Measurements from ENCODE around the gene ANAPC2.

The ANAPC2 gene

GRCh38 chr9:137160716-137161557, 27.4 kb downstream of the ANAPC2 start:
- peaks cover 19% of the 10 kb centered on the region for H3K4me1 Mint-ChIP-seq (ENCODE audit: low read depth)
- H3K4me3 Mint-ChIP-seq: no peak overlapping the region
- H3K27ac Mint-ChIP-seq: no peak overlapping the region
- H3K36me3 Mint-ChIP-seq: no peaks in the 10 kb centered on the region
- H3K9me3 Mint-ChIP-seq (ENCODE audit: low read depth): no peaks in the 10 kb centered on the region
- H3K27me3 Mint-ChIP-seq: peaks cover 20% of the 10 kb centered on the region

GRCh38 chr9:137160054-137160425, 28.3 kb downstream of the ANAPC2 start:
- Mint-ChIP-seq H3K27me3 (peaks cover 20% of the 10 kb centered on the region), H3K36me3 (no peaks in the 10 kb centered on the region), H3K9me3 (ENCODE audit: low read depth) (no peaks in the 10 kb centered on the region), H3K4me3 (no peak overlapping the region), H3K27ac (no peak overlapping the region), H3K4me1 (ENCODE audit: low read depth) (peaks cover 19% of the 10 kb centered on the region)

DNA sequence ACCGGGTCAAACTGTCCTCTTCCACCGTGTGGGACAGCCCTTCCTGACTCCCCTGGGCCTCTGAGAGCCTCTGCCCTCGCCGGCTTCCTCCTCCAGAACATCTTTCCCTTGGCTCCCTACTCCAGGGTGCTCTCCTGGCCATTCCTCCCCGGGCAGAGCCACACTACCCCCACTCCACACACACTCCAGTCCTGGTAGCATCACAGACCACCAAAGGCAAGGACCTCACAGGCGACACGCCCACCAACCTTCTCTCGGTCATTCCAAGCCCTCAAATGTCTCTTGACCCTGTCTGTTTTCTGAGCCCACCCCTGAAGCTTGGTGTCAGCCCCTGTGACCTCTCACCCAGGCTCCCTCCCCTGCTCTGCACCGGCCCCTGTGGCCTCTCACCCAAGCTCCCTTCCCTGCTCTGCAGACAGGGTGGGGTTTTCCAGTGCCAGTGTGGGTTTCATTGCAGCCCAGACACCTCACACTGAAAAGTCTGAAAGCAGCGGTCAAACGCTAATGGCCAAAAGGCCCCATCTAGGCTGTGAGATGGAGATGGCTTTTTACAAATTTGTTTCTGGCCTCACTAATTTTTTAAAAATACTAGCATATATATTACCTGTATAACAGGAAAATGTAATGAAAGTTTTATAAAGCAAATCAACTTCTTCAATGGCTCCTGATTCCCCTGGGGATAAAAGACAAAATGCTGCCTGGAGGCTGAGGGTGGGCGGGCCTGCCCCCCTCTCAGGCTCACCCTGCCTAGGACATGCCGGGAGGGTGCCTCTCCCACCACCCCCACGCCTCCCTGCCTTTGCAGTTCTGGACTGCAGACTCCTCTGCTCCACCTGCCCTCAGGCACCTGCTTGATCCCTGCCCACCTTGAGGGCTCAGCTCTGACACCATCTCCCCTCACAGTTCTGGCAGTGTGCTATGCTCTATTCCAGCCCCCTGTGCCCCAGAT, 29.0 kb downstream of the ANAPC2 start:
- Mint-ChIP-seq H3K36me3 (no peaks in the 10 kb centered on the region), H3K9me3 (ENCODE audit: low read depth) (no peaks in the 10 kb centered on the region), H3K4me3 (no peak overlapping the region), H3K4me1 (ENCODE audit: low read depth) (peaks cover 19% of the 10 kb centered on the region), H3K27ac (no peak overlapping the region), H3K27me3 (peaks cover 22% of the 10 kb centered on the region)

DNA sequence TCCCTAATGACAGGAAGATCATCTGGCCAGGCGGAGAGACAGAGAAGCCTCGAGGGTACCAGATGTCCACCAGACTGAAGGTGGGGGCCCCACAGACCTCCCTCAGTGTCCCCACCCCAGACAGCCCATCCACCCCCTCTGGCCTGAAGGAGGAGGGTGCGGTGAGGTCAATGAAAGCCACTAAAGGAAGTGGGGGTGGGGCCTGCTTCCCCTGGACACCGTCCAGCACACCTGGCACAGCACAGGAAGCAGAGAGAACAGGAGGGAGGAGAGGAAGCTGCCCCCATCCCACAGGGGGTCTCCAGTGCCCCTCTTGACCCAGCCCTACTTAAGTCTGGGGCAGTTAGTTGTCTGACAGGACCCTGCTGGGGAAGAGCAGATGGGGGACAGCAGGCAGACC, 29.7 kb downstream of the ANAPC2 start:
- H3K4me1 Mint-ChIP-seq (ENCODE audit: low read depth): peaks cover 19% of the 10 kb centered on the region
- H3K27me3 Mint-ChIP-seq: peaks cover 21% of the 10 kb centered on the region

DNA sequence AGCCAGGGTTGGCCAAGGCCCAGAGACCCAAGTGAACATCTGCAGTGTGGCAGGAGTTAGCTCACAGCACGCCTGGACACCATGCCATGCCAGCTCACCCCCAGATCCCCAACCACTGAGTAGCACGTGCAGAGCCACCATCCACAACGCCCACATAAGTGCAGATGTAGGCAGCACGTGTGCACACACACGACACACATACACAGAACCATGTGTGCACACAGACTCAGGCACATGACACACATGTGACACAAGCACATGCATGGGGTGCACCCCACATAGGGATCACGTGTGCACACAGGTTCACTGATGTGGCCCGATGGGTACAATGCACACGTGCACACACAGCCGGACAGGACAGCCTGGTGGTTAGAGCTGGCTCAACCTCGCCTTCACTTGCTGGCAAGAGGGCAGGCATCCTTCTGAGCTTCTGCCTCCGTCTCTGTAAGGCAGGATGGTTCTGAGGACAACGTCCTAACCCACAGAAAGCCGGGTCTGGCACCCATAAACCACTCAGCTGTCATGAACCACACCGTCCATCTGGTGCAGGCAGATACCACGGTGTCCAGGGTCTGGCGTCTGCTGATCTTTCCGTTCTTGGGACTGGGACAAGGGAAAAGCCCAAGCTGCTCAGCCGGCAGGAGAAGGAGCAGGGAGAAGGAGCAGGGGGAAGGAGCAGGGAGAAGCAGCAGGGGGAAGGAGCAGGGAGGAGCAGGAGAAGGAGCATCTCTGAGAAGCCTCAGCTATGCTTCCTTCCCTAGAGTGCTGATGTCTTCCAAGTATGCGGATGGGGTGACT, 30.5 kb downstream of the ANAPC2 start:
- Mint-ChIP-seq H3K27me3 (peaks cover 18% of the 10 kb centered on the region), H3K4me1 (ENCODE audit: low read depth) (peaks cover 19% of the 10 kb centered on the region), H3K4me3 (no peak overlapping the region), H3K9me3 (ENCODE audit: low read depth) (no peaks in the 10 kb centered on the region), H3K36me3 (no peaks in the 10 kb centered on the region), H3K27ac (no peak overlapping the region)

More for the DNA sequence above, 29.7 kb downstream of the ANAPC2 start:
- Mint-ChIP-seq H3K4me3 (no peak overlapping the region), H3K36me3 (no peaks in the 10 kb centered on the region), H3K27ac (no peak overlapping the region), H3K9me3 (ENCODE audit: low read depth) (no peaks in the 10 kb centered on the region)

- Mint-ChIP-seq H3K4me1 (ENCODE audit: low read depth) (peaks cover 19% of the 10 kb centered on the region), H3K27ac (no peak overlapping the region), H3K9me3 (ENCODE audit: low read depth) (no peaks in the 10 kb centered on the region), H3K36me3 (no peaks in the 10 kb centered on the region), H3K27me3 (peaks cover 18% of the 10 kb centered on the region), H3K4me3 (peak overlapping the region; percentile 53)
These were observed 31.6 kb downstream of the ANAPC2 start for GRCh38 chr9:137156567-137157375.

DNA sequence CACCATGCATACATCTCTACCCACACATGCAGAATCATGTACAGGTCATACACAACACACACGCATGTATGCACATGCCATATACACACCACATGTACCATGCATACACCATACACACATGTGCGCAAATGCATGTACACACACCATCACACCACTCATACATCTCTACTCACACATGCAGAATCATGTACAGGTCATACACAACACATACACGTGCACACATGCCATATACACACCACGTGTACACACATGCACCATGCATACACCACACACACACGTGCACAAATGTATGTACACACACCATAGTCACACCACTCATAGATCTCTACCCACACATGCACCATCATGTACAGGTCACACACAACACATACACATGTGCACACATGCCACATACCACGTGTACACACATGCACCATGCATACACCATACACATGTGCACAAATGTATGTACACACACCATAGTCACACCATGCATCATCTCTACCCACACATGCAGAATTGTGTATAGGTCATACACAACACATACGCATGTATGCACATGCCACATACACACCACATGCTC, 35.4 kb downstream of the ANAPC2 start:
- peaks cover 11% of the 10 kb centered on the region for H3K4me1 Mint-ChIP-seq (ENCODE audit: low read depth)

DNA sequence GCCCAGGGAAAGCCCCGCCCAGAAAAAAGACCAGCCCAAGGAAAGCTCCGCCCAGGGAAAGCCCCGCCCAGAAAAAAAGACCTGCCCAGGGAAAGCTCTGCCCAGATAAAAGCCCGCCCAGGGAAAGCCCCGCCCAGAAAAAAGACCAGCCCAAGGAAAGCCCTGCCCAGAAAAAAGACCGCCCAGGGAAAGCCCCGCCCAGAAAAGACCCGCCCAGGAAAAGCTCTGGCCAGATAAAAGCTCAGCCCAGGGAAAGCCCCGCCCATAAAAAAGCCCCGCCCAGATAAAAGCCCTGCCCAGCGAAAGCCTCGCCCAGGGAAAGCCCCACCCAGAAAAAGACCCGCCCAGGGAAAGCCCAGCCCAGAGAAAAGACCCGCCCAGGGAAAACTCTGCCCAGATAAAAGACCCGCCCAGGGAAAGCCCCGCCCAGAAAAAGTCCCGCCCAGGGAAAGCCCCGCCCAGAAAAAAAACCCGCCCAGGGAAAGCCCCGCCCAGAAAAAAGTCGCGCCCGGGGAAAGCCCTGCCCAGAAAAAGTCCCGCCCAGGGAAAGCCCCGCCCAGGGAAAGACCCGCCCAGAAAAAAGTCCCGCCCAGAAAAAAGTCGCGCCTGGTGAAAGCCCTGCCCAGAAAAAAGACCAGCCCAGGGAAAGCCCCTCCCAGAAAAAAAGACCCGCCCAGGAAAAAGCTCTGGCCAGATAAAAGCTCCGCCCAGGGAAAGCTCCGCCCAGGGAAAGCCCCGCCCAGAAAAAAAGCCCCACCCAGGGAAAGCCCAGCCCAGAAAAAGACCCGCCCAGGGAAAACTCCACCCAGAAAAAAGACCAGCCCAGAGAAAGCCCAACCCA, 37.5 kb downstream of the ANAPC2 start:
- peaks cover 10% of the 10 kb centered on the region for H3K27me3 Mint-ChIP-seq
- no peaks in the 10 kb centered on the region for H3K36me3 Mint-ChIP-seq
- H3K4me3 Mint-ChIP-seq: no peak overlapping the region
- no peaks in the 10 kb centered on the region for H3K9me3 Mint-ChIP-seq (ENCODE audit: low read depth)
- H3K4me1 Mint-ChIP-seq (ENCODE audit: low read depth): peaks cover 4% of the 10 kb centered on the region
- peak overlapping the region; percentile 77 for H3K27ac Mint-ChIP-seq

More for the DNA sequence above, 35.4 kb downstream of the ANAPC2 start:
- H3K27ac Mint-ChIP-seq: no peak overlapping the region
- no peak overlapping the region for H3K4me3 Mint-ChIP-seq
- H3K27me3 Mint-ChIP-seq: peaks cover 6% of the 10 kb centered on the region
- no peaks in the 10 kb centered on the region for H3K9me3 Mint-ChIP-seq (ENCODE audit: low read depth)
- no peaks in the 10 kb centered on the region for H3K36me3 Mint-ChIP-seq

DNA sequence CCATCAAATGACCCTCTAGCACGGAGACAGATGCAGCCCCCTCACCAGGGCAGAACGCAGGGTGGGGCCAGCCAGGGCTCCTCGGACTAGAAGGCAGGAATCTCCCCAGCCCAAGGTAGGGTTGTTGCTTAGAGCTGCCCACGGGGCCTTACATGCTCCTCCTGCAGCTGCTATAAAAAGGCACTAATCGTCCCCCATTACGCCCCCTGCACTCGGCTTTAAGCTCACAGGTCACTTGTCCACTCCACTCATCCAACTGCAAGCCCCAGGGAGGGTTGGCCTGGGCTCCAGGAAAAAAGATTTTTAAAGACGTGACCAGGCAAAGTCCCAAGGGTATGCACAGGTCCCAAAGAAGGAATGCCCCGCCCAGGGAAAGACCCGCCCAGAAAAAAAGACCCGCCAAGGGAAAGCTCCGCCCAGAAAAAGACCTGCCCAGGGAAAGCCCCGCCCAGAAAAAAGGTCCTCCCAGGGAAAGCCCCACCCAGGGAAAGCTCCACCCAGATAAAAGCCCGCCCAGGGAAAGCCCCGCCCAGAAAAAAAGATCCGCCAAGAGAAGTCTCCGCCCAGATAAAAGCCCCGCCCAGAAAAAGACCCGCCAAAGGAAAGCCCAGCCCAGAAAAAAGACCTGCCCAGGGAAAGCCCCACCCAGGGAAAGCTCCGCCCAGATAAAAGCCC, 38.3 kb downstream of the ANAPC2 start:
- H3K4me3 Mint-ChIP-seq: no peak overlapping the region
- peaks cover 10% of the 10 kb centered on the region for H3K27me3 Mint-ChIP-seq
- no peaks in the 10 kb centered on the region for H3K36me3 Mint-ChIP-seq
- H3K9me3 Mint-ChIP-seq (ENCODE audit: low read depth): no peaks in the 10 kb centered on the region
- no peak overlapping the region for H3K27ac Mint-ChIP-seq
- H3K4me1 Mint-ChIP-seq (ENCODE audit: low read depth): peaks cover 4% of the 10 kb centered on the region

DNA sequence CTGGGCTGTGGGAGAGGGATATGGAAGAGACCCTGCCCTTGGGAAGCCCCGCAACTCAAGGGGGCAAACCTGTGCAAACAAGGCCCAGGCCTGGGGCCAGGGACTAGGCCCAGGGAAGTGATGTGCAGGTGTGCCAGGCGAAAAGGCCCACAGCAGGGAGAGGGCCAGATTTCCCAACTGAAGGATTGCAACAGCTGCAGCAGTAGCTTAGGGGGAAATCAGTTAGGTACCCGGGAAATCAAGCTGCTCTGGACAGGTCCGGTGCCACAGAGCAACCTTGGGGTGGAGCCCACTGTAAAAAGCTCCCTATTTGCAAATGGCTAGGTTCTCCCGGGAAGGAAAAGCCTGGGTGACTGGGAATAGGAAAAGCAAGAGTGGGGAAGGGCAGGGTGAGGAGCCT, 39.0 kb downstream of the ANAPC2 start:
- H3K4me3 Mint-ChIP-seq: no peak overlapping the region
- no peaks in the 10 kb centered on the region for H3K9me3 Mint-ChIP-seq (ENCODE audit: low read depth)
- no peak overlapping the region for H3K27ac Mint-ChIP-seq
- peaks cover 4% of the 10 kb centered on the region for H3K4me1 Mint-ChIP-seq (ENCODE audit: low read depth)
- peaks cover 8% of the 10 kb centered on the region for H3K27me3 Mint-ChIP-seq
- H3K36me3 Mint-ChIP-seq: no peaks in the 10 kb centered on the region

- Mint-ChIP-seq H3K9me3 (ENCODE audit: low read depth) (no peaks in the 10 kb centered on the region), H3K27ac (no peak overlapping the region), H3K4me1 (ENCODE audit: low read depth) (peaks cover 4% of the 10 kb centered on the region), H3K27me3 (peaks cover 9% of the 10 kb centered on the region), H3K36me3 (no peaks in the 10 kb centered on the region), H3K4me3 (no peak overlapping the region)
These were observed 39.7 kb downstream of the ANAPC2 start for GRCh38 chr9:137148661-137149060.

DNA sequence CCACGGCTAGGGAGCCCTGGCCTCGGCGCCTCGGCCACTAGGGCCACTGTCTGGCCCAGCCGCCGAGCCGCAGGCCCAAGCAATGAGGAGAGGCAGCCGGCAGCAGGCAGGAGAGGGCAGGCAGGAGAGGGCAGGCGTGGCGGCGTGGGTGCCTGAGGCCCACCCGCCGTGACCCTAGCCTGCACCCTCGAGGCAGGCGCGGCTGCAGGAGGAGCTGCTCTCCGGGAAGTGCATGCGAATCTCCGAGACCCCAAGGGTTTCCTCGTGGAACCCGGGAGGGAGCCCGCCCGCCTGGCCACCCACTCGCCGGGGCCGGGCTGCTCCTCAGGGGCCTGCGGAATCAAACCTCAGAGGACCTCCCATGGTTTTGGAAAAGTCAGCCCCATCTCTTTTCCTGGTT, 40.1 kb downstream of the ANAPC2 start:
- H3K9me3 Mint-ChIP-seq (ENCODE audit: low read depth): no peaks in the 10 kb centered on the region
- no peak overlapping the region for H3K4me3 Mint-ChIP-seq
- H3K36me3 Mint-ChIP-seq: no peaks in the 10 kb centered on the region
- H3K27ac Mint-ChIP-seq: no peak overlapping the region
- H3K4me1 Mint-ChIP-seq (ENCODE audit: low read depth): peaks cover 4% of the 10 kb centered on the region
- peaks cover 9% of the 10 kb centered on the region for H3K27me3 Mint-ChIP-seq

DNA sequence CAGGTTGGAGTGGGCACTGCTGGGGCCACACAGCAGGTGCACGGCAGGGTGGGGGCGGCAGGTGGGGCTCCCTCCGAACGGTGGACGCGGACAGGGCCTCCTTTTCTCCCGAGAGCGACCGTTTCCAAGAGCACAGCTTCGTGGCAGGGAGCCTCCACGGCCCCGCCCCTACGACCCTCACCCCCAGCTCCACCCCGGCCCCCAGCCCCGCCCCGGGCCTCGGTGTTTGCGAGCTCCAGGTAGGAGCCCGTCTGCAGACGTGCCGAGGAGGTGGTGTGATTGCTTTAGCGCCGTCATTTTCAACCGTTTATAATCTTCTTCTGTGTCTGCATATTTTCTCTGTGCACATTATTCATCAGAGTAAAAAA, 40.6 kb downstream of the ANAPC2 start:
- H3K4me3 Mint-ChIP-seq: no peak overlapping the region
- H3K27ac Mint-ChIP-seq: no peak overlapping the region
- peaks cover 9% of the 10 kb centered on the region for H3K27me3 Mint-ChIP-seq
- H3K9me3 Mint-ChIP-seq (ENCODE audit: low read depth): no peaks in the 10 kb centered on the region
- peaks cover 4% of the 10 kb centered on the region for H3K4me1 Mint-ChIP-seq (ENCODE audit: low read depth)
- H3K36me3 Mint-ChIP-seq: no peaks in the 10 kb centered on the region

Measured in activated naive CD8-positive, alpha-beta T cell (primary cell).